ENCODE data around the gene ARID1B.
A peak's percentile ranks its signal among the peaks of the same experiment; 100 is the strongest.

ARID1B gene

DNA sequence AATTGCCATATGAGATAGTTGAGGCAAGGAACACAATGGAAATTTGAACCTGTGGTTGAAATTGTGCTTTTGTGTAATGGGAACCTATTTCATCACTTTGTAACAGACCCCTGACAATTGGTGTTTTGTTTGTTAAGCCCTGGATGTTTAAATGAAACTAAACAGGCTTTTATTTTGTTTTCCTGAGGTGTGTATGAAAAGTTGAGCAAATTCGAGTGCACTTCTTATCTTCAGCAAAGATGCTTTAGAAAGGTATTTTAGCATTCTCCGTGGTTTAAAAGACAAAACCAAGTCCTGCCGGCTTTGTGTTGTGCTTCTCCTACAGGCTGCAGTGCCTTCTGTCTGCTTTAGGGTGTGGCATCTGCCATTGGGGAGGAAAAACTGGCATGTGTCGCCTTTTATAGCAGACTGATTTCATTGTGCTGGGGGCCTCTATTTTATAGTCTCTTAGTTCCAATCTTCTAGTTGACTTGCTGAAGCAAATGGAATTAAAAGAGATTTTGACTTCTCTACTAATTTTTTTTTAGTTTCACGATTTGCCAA, 2.2 kb upstream of the ARID1B start:
- no peak for DNase-seq

DNA sequence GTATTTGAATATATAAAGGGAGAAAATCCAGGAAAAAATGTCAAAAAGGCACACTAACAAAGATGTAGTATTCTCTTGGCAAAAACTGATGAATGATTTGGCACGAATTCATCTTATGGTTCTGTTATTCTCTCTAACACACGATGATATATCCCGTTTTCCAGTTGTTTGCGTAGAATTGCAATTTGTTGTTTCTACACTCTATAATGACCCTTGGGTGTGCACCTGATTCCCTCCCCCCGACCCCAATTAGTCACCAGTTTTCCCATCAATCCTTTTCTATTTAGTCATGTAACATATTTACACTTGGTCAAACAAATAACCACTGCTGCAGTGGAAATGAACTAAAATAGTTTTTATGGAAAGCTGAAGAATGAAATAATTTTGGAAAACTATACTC, 1.5 kb upstream of the ARID1B start:
- DNase-seq = no peak

DNA sequence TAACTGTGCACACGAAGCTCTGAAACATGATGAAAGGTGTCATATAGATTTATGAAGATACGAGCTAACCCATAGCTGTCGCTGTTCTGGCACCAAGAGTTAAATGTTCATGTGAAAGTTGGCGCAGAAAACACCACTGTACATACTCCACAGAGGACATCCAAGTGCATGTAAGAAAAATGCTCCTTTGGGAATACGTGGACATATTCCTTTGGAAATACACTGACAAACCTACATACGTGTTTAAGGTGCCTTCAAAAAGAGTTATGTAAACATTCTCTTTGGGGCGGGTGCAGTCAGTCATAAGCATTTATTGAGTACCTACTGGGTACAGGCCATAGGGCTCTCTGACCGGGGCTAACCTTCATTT, 723 bp upstream of the ARID1B start:
- no peak for DNase-seq

DNA sequence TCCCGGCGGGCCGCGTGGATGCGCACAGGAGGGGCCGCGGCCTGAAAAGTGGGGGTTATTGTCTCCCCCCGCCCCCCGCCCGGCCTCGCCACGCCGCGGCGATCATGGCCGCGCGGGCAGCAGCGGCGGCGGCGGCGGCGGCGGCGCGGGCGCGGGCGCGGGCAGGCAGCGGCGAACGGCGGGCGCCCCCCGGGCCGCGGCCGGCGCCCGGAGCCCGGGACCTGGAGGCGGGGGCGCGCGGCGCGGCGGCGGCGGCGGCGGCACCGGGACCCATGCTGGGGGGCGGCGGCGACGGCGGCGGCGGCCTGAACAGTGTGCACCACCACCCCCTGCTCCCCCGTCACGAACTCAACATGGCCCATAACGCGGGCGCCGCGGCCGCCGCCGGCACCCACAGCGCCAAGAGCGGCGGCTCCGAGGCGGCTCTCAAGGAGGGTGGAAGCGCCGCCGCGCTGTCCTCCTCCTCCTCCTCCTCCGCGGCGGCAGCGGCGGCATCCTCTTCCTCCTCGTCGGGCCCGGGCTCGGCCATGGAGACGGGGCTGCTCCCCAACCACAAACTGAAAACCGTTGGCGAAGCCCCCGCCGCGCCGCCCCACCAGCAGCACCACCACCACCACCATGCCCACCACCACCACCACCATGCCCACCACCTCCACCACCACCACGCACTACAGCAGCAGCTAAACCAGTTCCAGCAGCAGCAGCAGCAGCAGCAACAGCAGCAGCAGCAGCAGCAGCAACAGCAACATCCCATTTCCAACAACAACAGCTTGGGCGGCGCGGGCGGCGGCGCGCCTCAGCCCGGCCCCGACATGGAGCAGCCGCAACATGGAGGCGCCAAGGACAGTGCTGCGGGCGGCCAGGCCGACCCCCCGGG, 637 bp downstream of the ARID1B start:
- DNase-seq = peak; percentile 53

DNA sequence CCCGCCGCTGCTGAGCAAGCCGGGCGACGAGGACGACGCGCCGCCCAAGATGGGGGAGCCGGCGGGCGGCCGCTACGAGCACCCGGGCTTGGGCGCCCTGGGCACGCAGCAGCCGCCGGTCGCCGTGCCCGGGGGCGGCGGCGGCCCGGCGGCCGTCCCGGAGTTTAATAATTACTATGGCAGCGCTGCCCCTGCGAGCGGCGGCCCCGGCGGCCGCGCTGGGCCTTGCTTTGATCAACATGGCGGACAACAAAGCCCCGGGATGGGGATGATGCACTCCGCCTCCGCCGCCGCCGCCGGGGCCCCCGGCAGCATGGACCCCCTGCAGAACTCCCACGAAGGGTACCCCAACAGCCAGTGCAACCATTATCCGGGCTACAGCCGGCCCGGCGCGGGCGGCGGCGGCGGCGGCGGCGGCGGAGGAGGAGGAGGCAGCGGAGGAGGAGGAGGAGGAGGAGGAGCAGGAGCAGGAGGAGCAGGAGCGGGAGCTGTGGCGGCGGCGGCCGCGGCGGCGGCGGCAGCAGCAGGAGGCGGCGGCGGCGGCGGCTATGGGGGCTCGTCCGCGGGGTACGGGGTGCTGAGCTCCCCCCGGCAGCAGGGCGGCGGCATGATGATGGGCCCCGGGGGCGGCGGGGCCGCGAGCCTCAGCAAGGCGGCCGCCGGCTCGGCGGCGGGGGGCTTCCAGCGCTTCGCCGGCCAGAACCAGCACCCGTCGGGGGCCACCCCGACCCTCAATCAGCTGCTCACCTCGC, 1.5 kb downstream of the ARID1B start:
- DNase-seq = peak; percentile 54

DNA sequence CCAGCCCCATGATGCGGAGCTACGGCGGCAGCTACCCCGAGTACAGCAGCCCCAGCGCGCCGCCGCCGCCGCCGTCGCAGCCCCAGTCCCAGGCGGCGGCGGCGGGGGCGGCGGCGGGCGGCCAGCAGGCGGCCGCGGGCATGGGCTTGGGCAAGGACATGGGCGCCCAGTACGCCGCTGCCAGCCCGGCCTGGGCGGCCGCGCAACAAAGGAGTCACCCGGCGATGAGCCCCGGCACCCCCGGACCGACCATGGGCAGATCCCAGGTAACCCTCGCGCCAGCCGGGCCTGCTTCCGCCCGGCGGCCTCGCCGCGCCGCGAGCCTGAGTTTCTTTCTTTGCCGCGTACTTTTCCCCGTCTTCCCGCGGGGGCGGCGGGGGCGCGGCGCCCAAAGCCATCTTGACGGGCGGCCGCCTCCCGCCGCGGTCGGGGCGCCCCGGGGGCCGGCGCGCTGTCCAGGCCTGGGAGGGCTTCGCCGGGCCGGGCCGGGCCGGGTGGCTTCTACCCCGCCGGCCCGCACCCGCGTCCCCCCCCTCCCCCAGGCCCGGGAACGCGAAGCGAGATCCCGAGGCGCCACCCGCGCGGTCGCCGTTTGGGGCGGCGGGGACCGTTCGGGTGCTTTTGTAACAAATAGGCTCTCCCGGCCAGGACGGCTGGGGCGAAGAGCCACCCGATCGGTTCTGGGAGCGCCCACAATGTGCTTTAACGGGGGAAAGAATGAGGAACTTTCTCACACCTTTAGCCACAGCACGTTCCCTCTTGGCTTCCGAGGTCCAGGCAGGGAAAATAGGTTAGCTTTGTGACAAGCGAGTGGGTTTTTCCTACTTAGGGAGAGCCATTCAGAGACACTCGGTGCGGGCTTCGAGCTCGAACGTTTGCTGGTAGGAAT, 2.3 kb downstream of the ARID1B start:
- DNase-seq = peak; percentile 52

DNA sequence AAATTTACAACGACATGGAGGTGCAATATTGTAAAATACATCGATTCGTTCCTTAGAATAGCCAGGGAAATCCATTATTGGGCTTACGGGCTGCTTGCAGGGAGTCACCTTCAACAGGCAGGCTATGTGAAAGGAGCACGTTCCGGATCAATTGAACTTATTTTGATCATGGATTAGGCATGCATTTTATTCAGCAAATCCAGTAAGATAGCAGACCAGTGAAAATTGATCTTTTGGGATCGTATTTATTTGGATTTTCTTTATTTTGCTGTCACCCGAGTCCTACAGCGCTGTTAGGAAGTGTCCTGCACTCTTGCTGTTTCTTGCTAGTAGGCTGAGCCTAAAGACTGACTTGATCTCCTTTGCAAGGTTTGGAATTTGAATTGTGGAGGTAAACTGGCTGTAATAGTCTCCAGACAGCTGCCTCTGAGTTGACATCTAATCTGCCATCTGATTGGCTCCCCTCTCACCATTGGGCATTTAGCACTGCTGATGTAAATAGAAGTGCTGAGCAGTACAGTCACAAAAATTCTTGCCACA, 3.0 kb downstream of the ARID1B start:
- peak; percentile 40 for DNase-seq

DNA sequence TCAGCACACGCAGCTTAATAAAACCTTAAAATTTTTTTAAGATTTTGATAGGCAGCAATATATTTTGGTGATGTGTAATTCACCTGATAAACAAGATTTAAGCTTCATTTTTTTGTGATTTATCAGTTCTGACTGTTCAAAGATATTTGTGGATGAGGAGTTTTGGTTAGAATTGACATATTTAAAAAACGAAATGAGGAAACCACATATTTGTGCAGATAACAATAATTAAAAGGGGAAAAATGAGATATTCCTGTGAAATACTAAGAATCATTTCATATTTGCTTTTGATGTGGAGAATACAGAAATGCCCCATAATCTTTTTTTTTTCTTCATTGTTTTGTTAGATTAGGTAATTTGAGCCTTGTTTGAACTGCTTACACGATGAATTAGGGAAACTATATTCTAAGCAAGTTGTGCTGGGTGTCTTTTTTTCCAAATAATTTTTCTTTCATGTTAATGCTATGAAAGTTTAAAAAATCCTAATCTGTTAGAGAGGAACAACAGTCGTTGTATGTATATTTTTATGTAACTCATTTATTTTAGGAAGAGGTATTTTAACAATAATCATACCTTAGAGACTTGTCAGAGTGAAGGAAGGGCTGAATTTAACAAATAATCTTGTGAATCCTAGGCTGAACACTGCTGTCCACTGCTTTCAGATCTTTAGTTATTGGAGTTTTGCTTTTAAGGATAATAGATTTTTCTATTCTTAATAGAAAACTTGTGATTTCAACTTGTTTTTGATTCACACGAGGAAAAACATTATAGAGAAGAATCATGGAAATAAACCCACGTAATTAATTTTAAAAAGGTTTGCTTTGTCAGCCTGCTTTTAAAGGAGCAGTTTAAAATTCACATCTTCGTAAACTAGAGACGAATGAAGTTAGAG, 4.0 kb downstream of the ARID1B start:
- no peak for DNase-seq

DNA sequence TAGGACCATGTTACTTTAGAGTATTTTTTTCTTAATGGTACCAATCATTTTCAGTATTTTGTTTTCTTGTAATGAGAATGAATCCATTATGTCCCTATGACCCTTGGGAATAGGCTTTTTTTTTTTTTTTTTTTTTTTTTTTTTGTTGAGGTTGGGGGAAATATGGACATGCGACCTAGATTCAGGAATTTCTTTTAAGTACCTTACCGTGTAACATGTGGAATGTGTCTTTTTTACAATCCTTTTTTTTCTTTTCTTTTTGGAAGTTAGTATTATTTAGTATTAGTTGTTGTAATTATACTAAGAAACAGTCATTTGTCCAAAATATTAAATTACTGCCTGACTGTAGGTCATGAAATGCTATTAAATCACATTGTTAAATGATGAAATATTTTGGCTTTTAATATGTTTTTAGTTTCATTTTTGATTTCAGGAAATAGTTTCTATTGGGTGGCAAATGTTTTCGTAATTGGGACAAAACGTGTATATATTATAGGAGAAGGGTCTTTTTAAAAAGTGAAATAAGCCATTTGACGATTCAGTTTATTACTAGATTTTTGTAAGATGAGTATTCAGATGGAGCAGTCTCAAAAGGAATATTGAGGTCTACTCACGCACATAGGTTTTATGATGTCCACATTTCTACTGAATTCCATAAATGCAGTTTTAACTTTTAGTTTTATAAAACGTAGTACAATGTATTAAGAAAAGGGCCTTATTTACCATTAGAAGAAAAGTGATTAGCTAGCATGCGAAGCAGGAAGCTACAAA, 4.9 kb downstream of the ARID1B start:
- DNase-seq = no peak

DNA sequence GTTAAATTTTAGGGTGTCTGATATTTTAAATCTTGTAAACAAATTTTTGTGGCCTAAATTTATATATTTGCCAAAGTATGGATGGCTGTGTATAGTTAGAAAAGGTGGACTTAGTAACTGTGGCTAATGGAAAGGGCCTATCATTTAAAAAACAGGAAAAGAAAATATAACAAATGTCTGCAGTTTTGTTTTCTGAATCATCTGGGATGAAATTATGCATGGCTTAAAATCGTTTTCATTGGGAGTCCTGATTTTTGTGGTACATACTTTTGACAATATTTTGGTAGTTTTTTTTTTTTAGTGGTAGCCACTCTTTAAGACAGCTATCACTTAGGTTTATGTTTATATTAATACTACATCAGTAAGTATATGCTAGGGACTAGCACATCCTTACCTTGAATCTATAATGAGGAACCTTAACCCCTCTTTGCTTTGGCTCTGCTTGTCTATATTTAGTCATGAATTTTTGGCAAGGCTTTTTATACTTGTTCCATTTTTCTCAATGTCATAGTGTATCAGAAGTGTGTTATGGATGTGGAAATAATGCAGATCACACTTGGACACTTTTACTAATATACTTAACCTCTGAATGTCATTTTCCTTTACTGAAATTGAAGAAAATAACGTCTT, 5.6 kb downstream of the ARID1B start:
- DNase-seq = no peak

DNA sequence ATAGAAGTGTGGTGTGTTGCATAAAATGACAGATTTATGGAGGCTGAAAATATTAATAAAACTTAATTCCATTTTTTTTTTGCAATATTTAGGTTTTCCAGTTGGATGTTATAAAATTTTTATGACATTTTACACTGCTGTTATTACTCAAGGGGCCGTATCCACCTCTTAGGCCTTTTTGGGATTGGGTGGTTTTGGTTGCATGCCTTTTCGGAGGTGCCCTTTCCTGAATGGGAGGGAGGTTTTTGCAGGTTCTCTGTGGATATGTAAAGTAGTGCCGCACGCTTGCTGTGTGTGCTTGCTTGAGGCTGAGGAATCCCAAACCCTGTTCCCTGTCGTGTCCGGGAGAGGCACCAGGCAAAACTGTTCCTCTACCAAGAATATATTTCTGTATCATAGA, 6.8 kb downstream of the ARID1B start:
- DNase-seq = no peak

DNA sequence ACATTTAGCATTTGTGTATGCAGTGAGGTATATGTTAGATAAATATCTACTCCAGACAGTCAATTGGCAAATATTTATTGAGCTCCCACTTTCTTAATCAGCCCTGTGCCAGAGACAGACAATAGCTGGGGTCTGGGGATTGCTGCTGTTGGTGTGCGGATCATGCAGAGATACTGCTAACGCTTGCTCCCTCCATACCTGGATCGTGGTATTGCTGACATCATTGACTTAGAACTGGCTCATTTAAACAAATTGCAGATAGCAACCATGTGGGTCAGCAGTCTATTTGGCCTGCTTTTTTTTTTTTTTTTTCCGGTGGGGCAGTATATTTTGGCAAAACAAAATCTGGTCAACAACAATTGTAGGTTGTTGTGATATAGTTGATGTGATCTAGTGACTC, 9.5 kb downstream of the ARID1B start:
- no peak for DNase-seq

DNA sequence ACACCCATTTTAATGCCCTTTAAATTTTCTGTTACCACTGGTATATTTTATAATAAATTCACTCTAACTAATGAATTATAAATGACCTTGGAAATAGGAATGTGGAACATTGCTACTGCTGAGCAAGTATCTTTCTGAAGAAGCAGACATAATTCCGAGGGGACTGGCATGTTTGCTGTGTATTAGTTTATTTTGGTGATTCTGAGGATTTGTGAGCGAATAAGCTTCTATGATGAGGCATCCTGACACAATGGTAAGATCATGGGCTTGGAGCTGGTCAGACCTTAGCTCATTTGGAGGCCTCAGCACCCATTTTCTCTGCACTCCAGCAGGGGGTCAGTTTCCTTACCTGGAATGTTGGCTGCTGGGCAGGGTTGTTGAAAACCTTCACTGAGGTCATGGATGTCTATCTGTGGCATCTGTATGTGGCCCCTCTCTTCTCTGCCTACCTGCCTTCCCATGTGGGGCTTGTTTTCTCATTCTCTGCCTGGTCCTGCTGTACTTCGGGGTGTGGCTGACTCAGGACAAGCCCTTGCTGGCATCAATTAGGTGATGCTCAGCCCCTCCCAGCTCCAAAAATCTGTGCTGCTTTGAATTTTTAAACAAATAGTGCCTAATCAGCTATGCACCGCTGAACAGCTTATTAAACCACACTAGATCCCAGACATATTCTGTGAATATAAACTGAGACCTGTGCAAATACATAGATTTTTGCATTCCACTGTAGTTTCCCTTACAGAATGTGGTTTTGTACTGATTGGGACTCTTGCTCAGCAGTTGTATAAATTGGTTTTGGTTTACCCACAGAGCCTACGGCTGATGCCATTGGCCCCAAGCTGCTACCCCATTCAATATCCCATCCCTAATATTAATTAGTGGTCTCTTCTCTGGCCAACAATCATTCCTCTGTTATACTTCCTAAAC, 10.7 kb downstream of the ARID1B start:
- DNase-seq = no peak

DNA sequence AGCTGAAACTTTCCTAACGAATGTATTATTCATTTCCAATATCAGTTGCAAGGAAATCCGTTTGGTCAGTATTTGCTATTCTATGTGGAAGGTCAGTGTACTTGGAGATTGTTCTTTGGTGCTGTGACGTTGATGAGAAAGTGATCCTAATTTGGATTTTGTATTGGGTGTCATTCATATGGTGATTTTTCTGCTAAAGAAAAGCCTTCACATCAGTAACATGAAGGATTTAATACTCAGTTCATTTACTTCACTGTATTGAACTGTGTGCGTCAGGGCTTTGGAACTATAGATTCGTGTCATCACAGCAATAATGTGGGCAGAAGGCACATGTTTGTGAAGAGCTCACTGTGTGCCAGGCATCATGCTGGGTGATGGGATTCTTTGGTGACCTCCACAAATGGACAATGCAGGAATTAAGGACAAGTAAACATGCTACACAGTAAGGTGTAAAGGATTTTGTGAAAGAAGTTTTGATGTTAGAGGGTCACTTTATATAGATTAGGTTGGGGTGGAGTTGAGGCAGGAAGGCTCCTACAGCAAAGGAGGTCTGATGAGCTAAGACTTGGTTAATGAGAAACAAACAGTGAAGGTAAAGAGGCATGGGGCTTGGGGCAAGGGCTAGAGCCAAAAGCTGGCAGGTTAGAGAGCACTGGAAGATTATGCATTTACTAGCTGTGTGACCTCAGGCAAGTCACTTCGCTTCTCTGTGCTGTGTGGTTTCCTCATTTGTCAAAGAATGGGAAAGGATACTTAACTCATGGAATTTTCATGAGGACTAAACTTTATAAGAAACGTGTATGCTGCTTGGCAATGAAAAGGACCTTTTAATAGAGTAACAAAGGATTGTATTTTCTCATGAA, 12.1 kb downstream of the ARID1B start:
- no peak for DNase-seq

DNA sequence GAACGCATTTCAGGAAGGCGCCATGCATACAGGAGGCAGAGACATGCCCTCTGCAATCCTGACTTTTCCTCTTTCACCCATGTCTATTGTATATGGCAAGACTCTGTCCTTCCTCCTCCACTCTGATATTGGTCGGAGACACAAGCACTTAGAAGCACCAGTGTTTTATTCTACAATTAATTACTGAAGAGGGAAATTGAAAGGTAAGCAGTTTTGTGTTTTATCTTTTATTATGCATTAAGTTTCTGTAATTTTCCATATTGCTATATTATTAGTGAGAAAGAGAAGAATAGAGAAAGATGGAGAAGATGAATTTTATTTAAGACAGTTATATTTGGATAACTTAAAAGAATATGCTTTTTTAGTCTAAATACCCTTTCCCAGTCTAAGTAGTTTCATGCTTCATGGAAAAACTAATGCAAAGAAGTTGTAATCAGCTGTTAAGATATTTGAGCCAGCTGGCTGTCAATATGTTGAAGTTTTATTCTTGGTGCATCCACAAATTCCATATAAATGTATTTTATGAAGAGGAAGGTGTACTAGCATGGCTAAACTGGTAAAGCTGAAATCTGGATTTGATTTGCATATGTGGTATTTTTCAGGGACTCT, 13.6 kb downstream of the ARID1B start:
- DNase-seq = no peak

DNA sequence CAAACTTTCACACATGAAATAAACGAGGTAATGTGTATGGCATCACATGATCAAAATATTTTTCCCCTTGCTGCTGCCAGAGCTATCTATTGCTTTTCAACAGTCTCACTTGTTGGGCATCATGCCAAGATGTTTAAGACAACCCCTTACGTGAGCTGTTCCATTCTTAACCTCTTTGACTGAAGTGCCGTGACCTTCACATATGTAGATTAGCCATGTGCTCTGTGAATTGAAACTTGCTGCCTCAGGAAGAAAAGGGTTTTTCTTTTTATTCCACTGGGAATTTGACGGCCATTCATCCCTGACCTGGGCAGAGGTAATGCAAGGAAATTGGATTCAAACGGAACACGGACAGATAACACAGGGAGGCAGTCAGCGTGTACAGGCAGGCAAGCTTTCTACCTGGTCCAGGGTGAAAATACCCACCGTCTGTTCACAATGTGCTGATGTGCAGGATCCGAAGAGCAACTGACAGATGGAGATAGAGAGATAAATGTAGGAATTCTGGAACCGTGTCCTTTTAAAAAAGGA, 14.2 kb downstream of the ARID1B start:
- DNase-seq = no peak

DNA sequence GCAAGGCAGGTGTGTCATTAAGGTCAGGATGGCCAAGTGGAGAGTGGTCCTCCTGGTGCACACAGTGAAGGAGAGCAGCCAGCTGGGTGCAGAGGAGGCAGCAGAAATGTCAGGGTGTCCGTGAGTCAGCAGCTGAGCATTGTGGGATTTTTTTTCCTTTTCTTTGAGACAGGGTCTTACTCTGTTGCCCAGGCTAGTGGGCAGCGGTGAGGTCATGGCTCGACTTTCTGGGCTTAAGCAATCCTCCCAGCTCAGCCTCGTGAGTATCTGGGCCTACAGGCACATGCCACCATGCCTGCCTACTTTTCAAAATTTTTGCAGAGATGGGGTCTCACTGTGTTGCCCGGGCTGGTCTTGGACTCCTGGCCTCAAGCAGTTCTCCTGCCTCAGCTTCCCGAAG, 16.0 kb downstream of the ARID1B start:
- no peak for DNase-seq
